ENCODE results near the gene MRPL46.
A peak's percentile ranks its signal among the peaks of the same experiment; 100 is the strongest.
"Not testable (repeated sequence)": the region's sequence is repeated elsewhere in the genome, so short reads cannot be mapped to it uniquely, and the experiment has no call there.

The MRPL46 gene

GRCh38 chr15:88477126-88477525 is 9.9 kb upstream of the MRPL46 start:
- DNase-seq, result no peak

GRCh38 chr15:88476635-88477060 is 9.5 kb upstream of the MRPL46 start:
- no peak for DNase-seq

GRCh38 chr15:88473661-88474293 is 6.6 kb upstream of the MRPL46 start:
- not testable (repeated sequence) for DNase-seq

- DNase-seq, result no peak
Observed at GRCh38 chr15:88472225-88472624, 5.0 kb upstream of the MRPL46 start.

- DNase-seq, result no peak
Observed at GRCh38 chr15:88470625-88471372, 3.6 kb upstream of the MRPL46 start.

- no peak for DNase-seq
Observed at GRCh38 chr15:88469321-88469720, 2.1 kb upstream of the MRPL46 start.

GRCh38 chr15:88468721-88469120 is 1.5 kb upstream of the MRPL46 start:
- DNase-seq, result not testable (repeated sequence)

- DNase-seq, result no peak
Observed at GRCh38 chr15:88467935-88468528, 844 bp upstream of the MRPL46 start.

GRCh38 chr15:88465633-88466224 is 1.5 kb downstream of the MRPL46 start:
- DNase-seq, result no peak

- no peak for DNase-seq
Observed at GRCh38 chr15:88463870-88464532, 3.2 kb downstream of the MRPL46 start.

- DNase-seq, result no peak
Observed at GRCh38 chr15:88456733-88457132, 10.5 kb downstream of the MRPL46 start.

- DNase-seq, result no peak
Observed at GRCh38 chr15:88454867-88455810, 12.0 kb downstream of the MRPL46 start.

- no peak for DNase-seq
Observed at GRCh38 chr15:88454236-88454635, 13.0 kb downstream of the MRPL46 start.

GRCh38 chr15:88453651-88454050 is 13.5 kb downstream of the MRPL46 start:
- DNase-seq, result no peak

GRCh38 chr15:88450125-88450798 is 16.9 kb downstream of the MRPL46 start:
- DNase-seq, result peak; percentile 19

- no peak for DNase-seq
Observed at GRCh38 chr15:88449581-88449980, 17.6 kb downstream of the MRPL46 start.

GRCh38 chr15:88448991-88449461 is 18.2 kb downstream of the MRPL46 start:
- DNase-seq, result no peak

- no peak for DNase-seq
Observed at GRCh38 chr15:88447741-88448140, 19.4 kb downstream of the MRPL46 start.

GRCh38 chr15:88447206-88447605 is 20.0 kb downstream of the MRPL46 start:
- DNase-seq, result no peak

- no peak for DNase-seq
Observed at GRCh38 chr15:88441076-88441730, 26.0 kb downstream of the MRPL46 start.

GRCh38 chr15:88440021-88440420 is 27.2 kb downstream of the MRPL46 start:
- no peak for DNase-seq
